HepG2 (cell line): ENCODE data around the gene STS. TPM values are rescaled to one million over a fixed set of nuclear protein-coding genes. Genes with fewer than 3 reads are reported as not detected.

Experiments used
- ATAC-seq: fragments of 200-7000 bp; cut with Tn5 transposase; 3 replicates; pipeline ENCODE4 v1.9.1; 2020; ENCODE audit warnings: mild to moderate bottlenecking, moderate library complexity
- BruUV-seq: library from RNA; stranded (reverse); fragments of 400-500 nt; replicated peaks from 2 replicates; lab custom pipeline; 2021; lab: Mats Ljungman, UMichigan
- CTCF ChIA-PET: fragments of 300-600 bp; formaldehyde crosslinking; extraction: SDS; loops from one replicate; lab custom pipeline; 2021; ENCODE audit warnings: low total read pairs, inconsistent platforms, low intra/inter-chr PET ratio; lab: Yijun Ruan, JAX
- POLR2A ChIA-PET: fragments of 350-600 bp; sonication (Branson Sonifier 250); formaldehyde crosslinking; loops from one replicate; lab custom pipeline; 2020; ENCODE audit warnings: antibody characterized with exemption, inconsistent platforms; lab: Yijun Ruan, JAX
- DNase-seq: peaks from one replicate; pipeline ENCODE4 v3.0.0-alpha.2; 2015; ENCODE audit warnings: low spot score
- FAIRE-seq: peaks from 3 replicates; lab custom pipeline; 2011; peaks lifted over from hg19 to GRCh38; lab: Jason Lieb, UNC
- H2AFZ ChIP-seq: one replicate; pipeline ENCODE4 v1.6.1; 2011; ENCODE audit warnings: low read length, inconsistent platforms
- H3K27ac ChIP-seq: fragments of 300-600 bp; 3 replicates; pipeline ENCODE4 v1.8.0; 2011; ENCODE audit warnings: mixed run types, mild to moderate bottlenecking, mixed read lengths, low read length, inconsistent platforms; ENCODE audit not compliant: insufficient read depth; ENCODE audit errors: extremely low read length
- H3K27me3 ChIP-seq, 2 experiments: fragments of 200-600 bp in 1 of 2; 2 replicates in 1 of 2; 3 replicates in 1 of 2; pipeline versions ENCODE4 v1.6.0 to v1.8.0; 2011; ENCODE audit warnings: low read length in 2 of 2, mild to moderate bottlenecking in 2 of 2, moderate library complexity in 2 of 2, inconsistent platforms in 1 of 2; ENCODE audit not compliant: insufficient read depth in 2 of 2, control insufficient read depth in 1 of 2
- H3K36me3 ChIP-seq, 2 experiments: fragments of 200-600 bp in 1 of 2; replicated peaks in 1 of 2; 2 replicates in 1 of 2; 3 replicates in 1 of 2; pipeline versions ENCODE4 v1.5.1 to v1.8.0; 2011; ENCODE audit warnings: low read length in 2 of 2, inconsistent platforms in 1 of 2; ENCODE audit not compliant: insufficient read depth in 2 of 2, control insufficient read depth in 1 of 2
- H3K4me1 ChIP-seq: 2 replicates; pipeline ENCODE4 v1.5.1; 2012; ENCODE audit warnings: low read length, inconsistent platforms; ENCODE audit not compliant: insufficient read depth
- H3K4me2 ChIP-seq: 2 replicates; pipeline ENCODE4 v1.6.0; 2011; ENCODE audit warnings: low read depth, low read length, inconsistent platforms
- H3K4me3 ChIP-seq, 3 experiments: fragments of 200-600 bp in 1 of 3; sonication (generic), shearing (Covaris generic) in 1 of 3; replicated peaks in 1 of 3; 2 replicates each; pipeline ENCODE4 v1.5.1; 2011 to 2016; ENCODE audit warnings: low read length in 3 of 3, inconsistent platforms in 2 of 3, low read depth in 2 of 3, mild to moderate bottlenecking in 2 of 3, control low read depth in 1 of 3, mixed read lengths in 1 of 3; ENCODE audit not compliant: insufficient read depth in 1 of 3
- H3K79me2 ChIP-seq: one replicate; pipeline ENCODE4 v1.6.1; 2011; ENCODE audit warnings: low read length, inconsistent platforms; ENCODE audit not compliant: insufficient read depth
- H3K9ac ChIP-seq: 2 replicates; pipeline ENCODE4 v1.6.0; 2011; ENCODE audit warnings: mild to moderate bottlenecking, low read depth, low read length, inconsistent platforms; ENCODE audit not compliant: insufficient read depth
- H3K9me3 ChIP-seq: 2 replicates; pipeline ENCODE4 v1.5.1; 2012; ENCODE audit warnings: mild to moderate bottlenecking, low read length
- H4K20me1 ChIP-seq: 2 replicates; pipeline ENCODE4 v1.6.0; 2011; ENCODE audit warnings: inconsistent platforms, mild to moderate bottlenecking, low read length, moderate library complexity; ENCODE audit not compliant: insufficient read depth
- ATF2 ChIP-seq: sonication (generic); formaldehyde crosslinking; IDR thresholded peaks from 2 replicates; pipeline ENCODE4 v1.4.0; 2020; ENCODE audit warnings: missing genetic modification reagents
- BCL6 ChIP-seq: IDR thresholded peaks from 2 replicates; pipeline ENCODE4 v1.6.1; 2016; ENCODE audit warnings: missing genetic modification reagents, missing compliant biosample characterization
- HOXA3 ChIP-seq: sonication (generic); formaldehyde crosslinking; IDR thresholded peaks from 2 replicates; pipeline ENCODE4 v1.5.0; 2020; ENCODE audit warnings: missing genetic modification reagents
- IRX3 ChIP-seq: sonication (generic); formaldehyde crosslinking; IDR thresholded peaks from 2 replicates; pipeline ENCODE4 v1.8.1; 2023; ENCODE audit warnings: mild to moderate bottlenecking, low read depth, missing genetic modification reagents, borderline replicate concordance
- MIER3 ChIP-seq: IDR thresholded peaks from 2 replicates; pipeline ENCODE4 v1.6.1; 2016; ENCODE audit warnings: missing compliant biosample characterization, borderline replicate concordance
- MTF2 ChIP-seq: sonication (generic); formaldehyde crosslinking; IDR thresholded peaks from 2 replicates; pipeline ENCODE4 v1.5.0; 2020; ENCODE audit warnings: missing genetic modification reagents, borderline replicate concordance
- SIX1 ChIP-seq: sonication (generic); formaldehyde crosslinking; IDR thresholded peaks from 2 replicates; pipeline ENCODE4 v1.4.0; 2020; ENCODE audit warnings: missing genetic modification reagents, borderline replicate concordance
- SMYD3 ChIP-seq: sonication (generic); formaldehyde crosslinking; IDR thresholded peaks from 2 replicates; pipeline ENCODE4 v1.8.1; 2023; ENCODE audit warnings: mild to moderate bottlenecking, missing genetic modification reagents
- TARDBP ChIP-seq: sonication (generic); formaldehyde crosslinking; IDR thresholded peaks from 2 replicates; pipeline ENCODE4 v1.8.0; 2022; ENCODE audit warnings: mild to moderate bottlenecking, missing genetic modification reagents
- WGBS: methylation state at CpG from one replicate; pipeline ENCODE4 v1.1.6; 2017; ENCODE audit warnings: low lambda C conversion rate; 5-methylcytosine and 5-hydroxymethylcytosine counted together
- in situ Hi-C: cut with HindIII; loops from 2 replicates; pipeline ENCODE4 v1.10.0; 2017; ENCODE audit warnings: low pct_unique_long_range_greater_than_20kb; ENCODE audit not compliant: extremely low pct_ligation_motif_present
- intact Hi-C: fragments of 100-400 bp; cut with micrococcal nuclease; formaldehyde crosslinking; loops from one replicate; pipeline ENCODE4 v1.10.0; 2022; ENCODE audit not compliant: unreplicated experiment
- polyA plus RNA-seq, 8 experiments: library from polyadenylated mRNA; depleted of rRNA in 3 of 8; stranded (reverse) in 7 of 8; unstranded in 1 of 8; fragments of >200 nt; fragmentation: Illumina TruSeq in 4 of 8; extraction: Trizol in 4 of 8; gene quantifications; 2 replicates each; pipeline versions ENCODE4 v1.2.1 to v1.2.3, GENCODE V29; 2011 to 2016; ENCODE audit warnings: low read depth in 4 of 8, missing spikeins in 1 of 8, mixed read lengths in 1 of 8; ENCODE audit not compliant: insufficient read depth in 1 of 8
- total RNA-seq, 5 experiments: library from RNA; depleted of rRNA; stranded (reverse); fragments of >200 nt; fragmentation: Illumina TruSeq; extraction: Trizol; gene quantifications; 2 replicates each; pipeline ENCODE4 v1.2.3, GENCODE V29; 2016; ENCODE audit warnings: low read depth in 1 of 5

The STS gene
- total and polyA plus RNA-seq, 2 of the 13 experiments (the other 11 are each of a cell fraction or from before 2014, with no cell fraction given), result 0.87 to 1.5 TPM

- WGBS, result no CpG with 5 or more reads among the region's 1 CpG
- no peak overlapping the region for H3K4me3 ChIP-seq
- no peak for ATAC-seq
- H4K20me1 ChIP-seq, result no peaks in the 10 kb centered on the region
- no peak for DNase-seq
- no peak overlapping the region for H2AFZ ChIP-seq
- no peak overlapping the region for H3K4me2 ChIP-seq
- no peak for FAIRE-seq
- H3K36me3 ChIP-seq, result no peaks in the 10 kb centered on the region
- BruUV-seq, result no TSS peak
- no peaks in the 10 kb centered on the region for H3K27me3 ChIP-seq
- no peak for TF ChIP-seq TARDBP (CRISPR knock-in tag)
- H3K79me2 ChIP-seq, result no peaks in the 10 kb centered on the region
- ChIA-PET POLR2A (no interaction called here), CTCF (no interaction called here)
- no peaks in the 10 kb centered on the region for H3K4me1 ChIP-seq
- no peaks in the 10 kb centered on the region for H3K9me3 ChIP-seq
- H3K9ac ChIP-seq, result no peak overlapping the region
- in situ Hi-C loops (no loop called here), intact Hi-C loops (no loop called here)
- no peak overlapping the region for H3K27ac ChIP-seq
These were observed 20.9 kb downstream of the STS start for GRCh38 chrX:7168371-7168770.

GRCh38 chrX:7169627-7170026, 22.1 kb downstream of the STS start:
- Histone ChIP-seq H3K79me2 (no peaks in the 10 kb centered on the region), H3K4me3 (no peak overlapping the region), H3K9me3 (no peaks in the 10 kb centered on the region), H3K27ac (no peak overlapping the region), H3K27me3 (no peaks in the 10 kb centered on the region), H3K9ac (no peak overlapping the region), H3K4me1 (no peaks in the 10 kb centered on the region), H4K20me1 (no peaks in the 10 kb centered on the region), H3K36me3 (no peaks in the 10 kb centered on the region), H2AFZ (no peak overlapping the region), H3K4me2 (no peak overlapping the region)
- FAIRE-seq (no peak), ATAC-seq (no peak), DNase-seq (no peak)
- ChIA-PET POLR2A (no interaction called here), CTCF (no interaction called here)
- in situ Hi-C loops (no loop called here), intact Hi-C loops (loop anchor here (2.0 kb wide), 1 partner anchor 37 kb away; no protein-coding TSS in a partner anchor)
- BruUV-seq, result no TSS peak
- 56% methylated on average over 3 of the region's 3 CpGs for WGBS
- TF ChIP-seq BCL6 (no peak), MIER3 (no peak), HOXA3 (CRISPR knock-in tag) (no peak), MTF2 (CRISPR knock-in tag) (no peak), ATF2 (CRISPR knock-in tag) (no peak), SIX1 (CRISPR knock-in tag) (no peak), IRX3 (CRISPR knock-in tag) (no peak), SMYD3 (no peak)
